GM13977 (cell line): Measurements from ENCODE around the gene WDR48.

Experiments
- DNase-seq: peaks from one replicate; pipeline ENCODE4 v3.0.0; 2012; ENCODE audit warnings: low spot score
- CTCF ChIP-seq: IDR thresholded peaks from 2 replicates; pipeline ENCODE4 v1.5.1; 2012; ENCODE audit warnings: mild to moderate bottlenecking, control low read depth; ENCODE audit not compliant: insufficient read depth; ENCODE audit errors: extremely low read depth, missing control alignments
- in situ Hi-C: fragments of 300-500 bp; cut with MboI; formaldehyde crosslinking; loops from one replicate; pipeline ENCODE4 v1.12.0; 2022; ENCODE audit warnings: low sequenced_read_pairs, low pct_unique_long_range_greater_than_20kb, mixed read lengths, inconsistent platforms; ENCODE audit not compliant: unreplicated experiment

Gene WDR48

DNA sequence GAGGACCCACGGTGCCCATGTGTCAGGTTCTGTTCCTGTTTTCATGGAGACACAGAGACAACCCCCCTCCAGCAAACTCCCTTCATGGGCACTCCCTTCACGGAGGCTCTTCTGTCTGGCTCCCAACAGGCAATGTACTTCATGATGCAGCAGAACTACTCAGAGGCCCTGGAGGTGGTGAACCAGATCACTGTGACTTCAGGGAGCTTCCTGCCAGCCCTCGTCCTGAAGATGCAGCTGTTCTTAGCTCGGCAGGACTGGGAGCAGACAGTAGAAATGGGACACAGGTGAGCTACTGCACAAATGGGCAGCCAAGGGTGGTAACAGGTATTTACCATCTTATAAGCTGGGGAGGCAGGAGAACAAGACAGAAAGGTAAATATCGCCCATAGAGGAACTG lies 62.6 kb downstream of the WDR48 start:
- in situ Hi-C loops = no loop called here
- DNase-seq = no peak
- no peak for TF ChIP-seq CTCF

DNA sequence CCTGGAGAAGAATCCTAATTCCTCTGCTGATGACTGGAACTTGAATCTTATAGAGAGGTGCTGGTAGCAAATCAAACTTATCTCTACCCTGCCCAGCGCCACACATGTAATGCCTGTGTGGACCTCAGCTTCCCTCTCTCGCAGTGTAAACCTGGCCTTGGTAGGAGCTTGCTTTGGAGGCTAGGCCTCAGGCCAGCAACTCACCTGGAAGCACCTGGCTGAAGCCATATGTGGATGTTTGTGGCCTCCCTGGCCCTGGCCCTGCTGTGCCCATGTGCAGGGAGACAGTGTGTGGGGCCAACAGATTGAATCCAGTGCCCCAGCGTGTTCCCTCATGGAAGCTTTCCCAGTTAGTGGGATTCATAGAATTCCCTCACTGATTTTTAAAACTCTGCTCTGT lies 64.1 kb downstream of the WDR48 start:
- no peak for DNase-seq
- no peak for TF ChIP-seq CTCF
- in situ Hi-C loops = no loop called here

GRCh38 chr3:39118079-39118478 lies 66.3 kb downstream of the WDR48 start:
- DNase-seq = no peak
- TF ChIP-seq CTCF = no peak
- in situ Hi-C loops = no loop called here

GRCh38 chr3:39118931-39119660 lies 67.3 kb downstream of the WDR48 start:
- in situ Hi-C loops = no loop called here
- TF ChIP-seq CTCF = no peak
- no peak for DNase-seq

DNA sequence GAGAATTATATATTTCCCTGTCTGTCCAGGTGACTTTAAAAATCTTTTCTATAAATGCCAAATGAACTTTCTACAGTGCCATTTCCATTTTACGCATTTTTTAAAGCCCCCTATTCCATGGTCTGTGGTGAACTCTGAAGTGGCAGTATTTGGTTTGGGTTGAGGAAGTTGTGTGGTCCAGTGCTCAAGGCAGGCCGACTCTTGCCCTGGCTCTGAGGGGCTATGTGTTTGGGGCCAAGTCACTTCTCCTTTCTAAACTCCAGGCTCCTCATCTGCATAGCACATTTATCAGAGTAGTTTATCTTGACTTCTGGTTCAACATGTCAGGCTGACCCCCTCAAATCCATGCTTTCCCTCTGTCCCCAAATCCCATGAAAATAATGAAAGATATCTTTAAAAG lies 69.8 kb downstream of the WDR48 start:
- no peak for TF ChIP-seq CTCF
- DNase-seq = no peak
- in situ Hi-C loops = no loop called here

GRCh38 chr3:39122813-39123212 lies 71.0 kb downstream of the WDR48 start:
- in situ Hi-C loops = no loop called here
- no peak for DNase-seq

More at GRCh38 chr3:39122813-39123212, 71.0 kb downstream of the WDR48 start:
- TF ChIP-seq CTCF = no peak
